Central memory CD8-positive, alpha-beta T cell (primary cell): ENCODE results near the gene CLIC1.
A peak's percentile ranks its signal among the peaks of the same experiment; 100 is the strongest.

Source experiments
- ATAC-seq: fragments of 150-1000 bp; cut with Tn5 transposase; replicated peaks from 2 replicates; pipeline ENCODE4 v1.10.0; 2022; ENCODE audit warnings: mild to moderate bottlenecking, moderate FRiP score, moderate number of reproducible peaks; ENCODE audit not compliant: poor library complexity, severe bottlenecking; ENCODE audit errors: extremely low read depth
- DNase-seq, 2 donors: peaks; one replicate each; pipeline ENCODE4 v3.0.0; 2021; ENCODE audit warnings: low spot score in 2 of 2
- H3K27ac Mint-ChIP-seq: one replicate; pipeline ENCODE4 v1.8.0; 2022; ENCODE audit warnings: low read depth, mild to moderate bottlenecking, moderate library complexity, mixed read lengths
- H3K27me3 Mint-ChIP-seq: one replicate; pipeline ENCODE4 v1.8.0; 2022; ENCODE audit warnings: mixed read lengths
- H3K36me3 Mint-ChIP-seq: one replicate; pipeline ENCODE4 v1.8.0; 2022; ENCODE audit warnings: mild to moderate bottlenecking, moderate library complexity, mixed read lengths; ENCODE audit not compliant: insufficient read depth
- H3K4me1 Mint-ChIP-seq: one replicate; pipeline ENCODE4 v1.8.0; 2022; ENCODE audit warnings: mixed read lengths
- H3K4me3 Mint-ChIP-seq: one replicate; pipeline ENCODE4 v1.8.0; 2022; ENCODE audit warnings: mild to moderate bottlenecking, moderate library complexity, mixed read lengths
- H3K9me3 Mint-ChIP-seq: one replicate; pipeline ENCODE4 v1.8.0; 2022; ENCODE audit warnings: mixed read lengths

The CLIC1 gene

GRCh38 chr6:31736021-31736767 is at the start of gene CLIC1:
Gene CLIC1 (minus strand): TSS chr6:31736530. CDS start chr6:31736300, 230 bp downstream.
- H3K27ac Mint-ChIP-seq, result peak within 1 kb of the TSS; percentile 92
- H3K36me3 Mint-ChIP-seq, result peaks cover 61% of the 10 kb centered on the region
- no peaks in the 10 kb centered on the region for H3K27me3 Mint-ChIP-seq
- no peak for DNase-seq
- H3K4me1 Mint-ChIP-seq, result peaks cover 78% of the 10 kb centered on the region
- peak within 1 kb of the TSS; percentile 96 for H3K4me3 Mint-ChIP-seq
- ATAC-seq, result peak; percentile 7
- H3K9me3 Mint-ChIP-seq, result no peaks in the 10 kb centered on the region

GRCh38 chr6:31785475-31785874 is 49.1 kb upstream of the CLIC1 start:
- Mint-ChIP-seq H3K4me3 (no peak overlapping the region), H3K4me1 (peaks cover 1% of the 10 kb centered on the region), H3K9me3 (no peaks in the 10 kb centered on the region), H3K36me3 (peaks cover 17% of the 10 kb centered on the region), H3K27ac (no peak overlapping the region), H3K27me3 (no peaks in the 10 kb centered on the region)
- DNase-seq (no peak), ATAC-seq (no peak)

GRCh38 chr6:31784098-31784925 is 48.0 kb upstream of the CLIC1 start:
- ATAC-seq, result no peak
- no peak overlapping the region for H3K4me3 Mint-ChIP-seq
- no peak overlapping the region for H3K27ac Mint-ChIP-seq
- H3K9me3 Mint-ChIP-seq, result no peaks in the 10 kb centered on the region
- no peaks in the 10 kb centered on the region for H3K4me1 Mint-ChIP-seq
- no peaks in the 10 kb centered on the region for H3K27me3 Mint-ChIP-seq
- peaks cover 15% of the 10 kb centered on the region for H3K36me3 Mint-ChIP-seq
- DNase-seq, result no peak

- Mint-ChIP-seq H3K9me3 (no peaks in the 10 kb centered on the region), H3K36me3 (peaks cover 19% of the 10 kb centered on the region), H3K27ac (no peak overlapping the region), H3K27me3 (no peaks in the 10 kb centered on the region), H3K4me3 (no peak overlapping the region), H3K4me1 (peaks cover 6% of the 10 kb centered on the region)
- DNase-seq (no peak), ATAC-seq (no peak)
Observed at GRCh38 chr6:31782126-31782855, 46.0 kb upstream of the CLIC1 start.

- H3K9me3 Mint-ChIP-seq, result no peaks in the 10 kb centered on the region
- H3K4me3 Mint-ChIP-seq, result no peak overlapping the region
- peaks cover 14% of the 10 kb centered on the region for H3K4me1 Mint-ChIP-seq
- peak overlapping the region; percentile 60 for H3K27ac Mint-ChIP-seq
- DNase-seq (no peak), ATAC-seq (no peak)
- H3K27me3 Mint-ChIP-seq, result no peaks in the 10 kb centered on the region
- peaks cover 19% of the 10 kb centered on the region for H3K36me3 Mint-ChIP-seq
Observed at GRCh38 chr6:31781244-31782125, 45.2 kb upstream of the CLIC1 start.

- Mint-ChIP-seq H3K36me3 (peaks cover 19% of the 10 kb centered on the region), H3K27ac (peak overlapping the region; percentile 60), H3K4me3 (no peak overlapping the region), H3K27me3 (no peaks in the 10 kb centered on the region), H3K9me3 (no peaks in the 10 kb centered on the region), H3K4me1 (peaks cover 20% of the 10 kb centered on the region)
- ATAC-seq (no peak), DNase-seq (no peak)
Observed at GRCh38 chr6:31780507-31781243, 44.3 kb upstream of the CLIC1 start.

- Mint-ChIP-seq H3K27ac (no peak overlapping the region), H3K27me3 (no peaks in the 10 kb centered on the region), H3K4me1 (peaks cover 25% of the 10 kb centered on the region), H3K9me3 (no peaks in the 10 kb centered on the region), H3K36me3 (peaks cover 17% of the 10 kb centered on the region), H3K4me3 (no peak overlapping the region)
- ATAC-seq (no peak), DNase-seq (no peak)
Observed at GRCh38 chr6:31779908-31780307, 43.6 kb upstream of the CLIC1 start.

- no peak for DNase-seq
- no peak overlapping the region for H3K4me3 Mint-ChIP-seq
- no peaks in the 10 kb centered on the region for H3K9me3 Mint-ChIP-seq
- no peak for ATAC-seq
- peaks cover 25% of the 10 kb centered on the region for H3K4me1 Mint-ChIP-seq
- peaks cover 17% of the 10 kb centered on the region for H3K36me3 Mint-ChIP-seq
- H3K27ac Mint-ChIP-seq, result no peak overlapping the region
- H3K27me3 Mint-ChIP-seq, result no peaks in the 10 kb centered on the region
Observed at GRCh38 chr6:31778999-31779885, 42.9 kb upstream of the CLIC1 start.

GRCh38 chr6:31778193-31778592 is 41.9 kb upstream of the CLIC1 start:
- Mint-ChIP-seq H3K9me3 (no peaks in the 10 kb centered on the region), H3K27ac (no peak overlapping the region), H3K36me3 (peaks cover 13% of the 10 kb centered on the region), H3K4me1 (peaks cover 27% of the 10 kb centered on the region), H3K4me3 (no peak overlapping the region), H3K27me3 (no peaks in the 10 kb centered on the region)
- ATAC-seq (no peak), DNase-seq (no peak)

GRCh38 chr6:31777667-31778050 is 41.3 kb upstream of the CLIC1 start:
- H3K9me3 Mint-ChIP-seq, result no peaks in the 10 kb centered on the region
- H3K27ac Mint-ChIP-seq, result peak overlapping the region; percentile 78
- H3K36me3 Mint-ChIP-seq, result peaks cover 8% of the 10 kb centered on the region

More at GRCh38 chr6:31777667-31778050, 41.3 kb upstream of the CLIC1 start:
- peaks cover 33% of the 10 kb centered on the region for H3K4me1 Mint-ChIP-seq
- ATAC-seq (no peak), DNase-seq (no peak)
- peak overlapping the region; percentile 14 for H3K4me3 Mint-ChIP-seq
- no peaks in the 10 kb centered on the region for H3K27me3 Mint-ChIP-seq
